ENCODE data around the gene TCF25.
"Not testable (repeated sequence)": the region's sequence is repeated elsewhere in the genome, so short reads cannot be mapped to it uniquely, and the experiment has no call there.

TCF25 gene

GRCh38 chr16:89905511-89906139 is 32.2 kb downstream of the TCF25 start:
- no peak for DNase-seq

GRCh38 chr16:89906140-89907025 is 33.0 kb downstream of the TCF25 start:
- DNase-seq, result no peak

GRCh38 chr16:89907055-89907814 is 33.8 kb downstream of the TCF25 start:
- no peak for DNase-seq

- no peak for DNase-seq
Observed at GRCh38 chr16:89908236-89908635, 34.8 kb downstream of the TCF25 start.

GRCh38 chr16:89909777-89910716 is 36.7 kb downstream of the TCF25 start:
- peak; percentile 82 for DNase-seq

- DNase-seq, result no peak
Observed at GRCh38 chr16:89910717-89911354, 37.4 kb downstream of the TCF25 start.

GRCh38 chr16:89911375-89911774 is 38.0 kb downstream of the TCF25 start:
- DNase-seq, result no peak

- no peak for DNase-seq
Observed at GRCh38 chr16:89912143-89912542, 38.8 kb downstream of the TCF25 start.

- no peak for DNase-seq
Observed at GRCh38 chr16:89912627-89913026, 39.2 kb downstream of the TCF25 start.

- no peak for DNase-seq
Observed at GRCh38 chr16:89913408-89914387, 40.3 kb downstream of the TCF25 start.

- DNase-seq, result not testable (repeated sequence)
Observed at GRCh38 chr16:89914642-89915285, 41.4 kb downstream of the TCF25 start.

- no peak for DNase-seq
Observed at GRCh38 chr16:89915303-89916232, 42.2 kb downstream of the TCF25 start.

GRCh38 chr16:89917773-89918452 is 44.5 kb downstream of the TCF25 start:
- peak; percentile 67 for DNase-seq

- DNase-seq, result peak; percentile 58
Observed at GRCh38 chr16:89918453-89919347, 45.3 kb downstream of the TCF25 start, which contains the start of gene MC1R. TSS of gene MC1R (plus strand) at chr16:89918862. CDS start at chr16:89919259, 397 bp downstream.

- no peak for DNase-seq
Observed at GRCh38 chr16:89919535-89920406, 46.4 kb downstream of the TCF25 start.

GRCh38 chr16:89920723-89921122 is 47.3 kb downstream of the TCF25 start:
- no peak for DNase-seq
